Measurements from ENCODE around the gene PRKCZ. TPM values are rescaled to one million over a fixed set of nuclear protein-coding genes. Genes with fewer than 3 reads are reported as not detected.

PRKCZ gene
- polyA plus RNA-seq, 1 of the 3 experiments (the other 2 are of a cell fraction): 24.2 TPM

GRCh38 chr1:2033165-2033564 is 17.0 kb upstream of the PRKCZ start:
- Histone ChIP-seq H3K36me3 (replicated peaks in 1 of 2; ENCODE audit: control insufficient read depth in 1 of 2, insufficient read depth in 2 of 2, low read length in 1 of 2) (no peaks in the 10 kb centered on the region), H4K20me1 (ENCODE audit: insufficient read depth) (no peaks in the 10 kb centered on the region), H3K27ac (ENCODE audit: low read depth in 2 of 2, low read length in 1 of 2) (no peak overlapping the region; a peak in 1 of 4 replicates), H3F3A (replicated peaks; ENCODE audit: insufficient read depth) (no peaks in the 10 kb centered on the region), H2AFZ (ENCODE audit: low read depth) (no peak overlapping the region), H3K9me3 (no peaks in the 10 kb centered on the region), H3K79me2 (ENCODE audit: insufficient read depth) (no peaks in the 10 kb centered on the region), H3K27me3 (ENCODE audit: insufficient read depth) (no peaks in the 10 kb centered on the region), H3K4me1 (ENCODE audit: control insufficient read depth in 1 of 2, insufficient read depth in 2 of 2, low read depth in 1 of 2, low read length in 1 of 2) (peaks cover 0 to 21% of the 10 kb centered on the region in 2 experiments; a peak in 1 of 4 replicates), H3K4me3 (ENCODE audit: low read depth in 2 of 2, low read length in 1 of 2) (no peak overlapping the region), H3K9ac (no peak overlapping the region), H3K9me2 (no peaks in the 10 kb centered on the region), H3K4me2 (no peak overlapping the region)
- no peak for TF ChIP-seq RCOR1 (IDR thresholded peaks at IDR 0.05; ENCODE audit: low read length)
- TF ChIP-seq TEAD4 (IDR thresholded peaks at IDR 0.05; ENCODE audit: borderline replicate concordance, insufficient read depth): no peak
- DNase-seq: no peak
- WGBS (ENCODE audit: low lambda C conversion rate): 44% methylated on average over 6 of the region's 13 CpGs
- CTCF ChIA-PET: interaction anchor here (1.0 to 10.7 kb wide), 5 partner anchors 11 to 141 kb away, joined by 6 to 138 read pairs (median 8); no protein-coding TSS in a partner anchor
- POLR2A ChIA-PET: interaction anchor here (0.5 to 1.1 kb wide), 2 partner anchors 12 to 212 kb away, joined by 3 read pairs; no protein-coding TSS in a partner anchor

- no peak for DNase-seq
- H3K27me3 ChIP-seq (ENCODE audit: insufficient read depth): no peaks in the 10 kb centered on the region
- H3K4me3 ChIP-seq (ENCODE audit: low read depth in 2 of 2, low read length in 1 of 2): no peak overlapping the region
- no peaks in the 10 kb centered on the region for H3F3A ChIP-seq (replicated peaks; ENCODE audit: insufficient read depth)
- no peaks in the 10 kb centered on the region for H3K36me3 ChIP-seq (replicated peaks in 1 of 2; ENCODE audit: control insufficient read depth in 1 of 2, insufficient read depth in 2 of 2, low read length in 1 of 2)
- H3K9ac ChIP-seq: no peak overlapping the region
- no peak overlapping the region for H2AFZ ChIP-seq (ENCODE audit: low read depth)
- 67% methylated on average over 10 of the region's 15 CpGs for WGBS (ENCODE audit: low lambda C conversion rate)
- TF ChIP-seq TAF1 (IDR thresholded peaks at IDR 0.05; ENCODE audit: borderline replicate concordance, low read depth, low read length): no peak
- TF ChIP-seq RCOR1 (IDR thresholded peaks at IDR 0.05; ENCODE audit: low read length): no peak
- TF ChIP-seq CTCF (IDR thresholded peaks at IDR 0.05): no peak
- no peak for TF ChIP-seq GABPA (IDR thresholded peaks at IDR 0.05; ENCODE audit: low read depth)
- no peak for TF ChIP-seq NFIC (IDR thresholded peaks at IDR 0.05; ENCODE audit: borderline replicate concordance)
- TF ChIP-seq RXRA (IDR thresholded peaks at IDR 0.05; ENCODE audit: borderline replicate concordance, low read depth): no peak
- no peak for TF ChIP-seq IRF3 (IDR thresholded peaks at IDR 0.05; ENCODE audit: low read depth, low read length)
- no peak for TF ChIP-seq ELF1 (IDR thresholded peaks at IDR 0.05)
- no peaks in the 10 kb centered on the region for H3K79me2 ChIP-seq (ENCODE audit: insufficient read depth)
- POLR2A ChIA-PET: no interaction called here
- CTCF ChIA-PET: interaction anchor here (1.2 to 10.7 kb wide), 4 partner anchors 10 to 92 kb away, joined by 3 to 138 read pairs (median 6); partner anchors contain the start of gene GABRD
- no peaks in the 10 kb centered on the region for H4K20me1 ChIP-seq (ENCODE audit: insufficient read depth)
- no peaks in the 10 kb centered on the region for H3K9me3 ChIP-seq
- H3K4me2 ChIP-seq: no peak overlapping the region
- H3K9me2 ChIP-seq: no peaks in the 10 kb centered on the region
- H3K27ac ChIP-seq (ENCODE audit: low read depth in 2 of 2, low read length in 1 of 2): no peak overlapping the region
- peaks cover 0 to 21% of the 10 kb centered on the region in 2 experiments; a peak in 1 of 4 replicates for H3K4me1 ChIP-seq (ENCODE audit: control insufficient read depth in 1 of 2, insufficient read depth in 2 of 2, low read depth in 1 of 2, low read length in 1 of 2)
Measured at GRCh38 chr1:2036287-2036686, 13.9 kb upstream of the PRKCZ start.

Measured in SK-N-SH (cell line).